NCI-H1436 (cell line): ENCODE results near the gene ZBTB38.

Source experiments
- DNase-seq: peaks from one replicate; lab custom pipeline; 2025; lab: John Stamatoyannopoulos, UW

ZBTB38 gene

GRCh38 chr3:141368062-141368924 is at the start of gene ZBTB38:
TSS of gene ZBTB38 (plus strand) at chr3:141368504. CDS start at chr3:141442389, 73,885 bp downstream.
- no peak for DNase-seq

GRCh38 chr3:141320399-141321108 is 47.8 kb upstream of the ZBTB38 start:
- no peak for DNase-seq

GRCh38 chr3:141321109-141321497 is 47.2 kb upstream of the ZBTB38 start:
- no peak for DNase-seq

GRCh38 chr3:141323936-141324704 is 44.2 kb upstream of the ZBTB38 start:
- no peak for DNase-seq

GRCh38 chr3:141326123-141326522 is 42.2 kb upstream of the ZBTB38 start:
- no peak for DNase-seq

GRCh38 chr3:141326626-141327025 is 41.7 kb upstream of the ZBTB38 start:
- no peak for DNase-seq

- DNase-seq: no peak
Measured at GRCh38 chr3:141328286-141329166, 39.8 kb upstream of the ZBTB38 start.

- DNase-seq: no peak
Measured at GRCh38 chr3:141330235-141330634, 38.1 kb upstream of the ZBTB38 start.

GRCh38 chr3:141330718-141331376 is 37.5 kb upstream of the ZBTB38 start:
- no peak for DNase-seq

- DNase-seq: no peak
Measured at GRCh38 chr3:141331377-141332318, 36.7 kb upstream of the ZBTB38 start.

GRCh38 chr3:141332416-141332815 is 35.9 kb upstream of the ZBTB38 start:
- no peak for DNase-seq

- DNase-seq: no peak
Measured at GRCh38 chr3:141333836-141334626, 34.3 kb upstream of the ZBTB38 start.

GRCh38 chr3:141334627-141335250 is 33.6 kb upstream of the ZBTB38 start:
- DNase-seq: no peak

GRCh38 chr3:141335531-141336061 is 32.7 kb upstream of the ZBTB38 start:
- DNase-seq: no peak

- DNase-seq: no peak
Measured at GRCh38 chr3:141336672-141337522, 31.4 kb upstream of the ZBTB38 start.

- no peak for DNase-seq
Measured at GRCh38 chr3:141337523-141337854, 30.8 kb upstream of the ZBTB38 start.

- no peak for DNase-seq
Measured at GRCh38 chr3:141337991-141338390, 30.3 kb upstream of the ZBTB38 start.
